A673 (cell line): ENCODE measurements around the gene AGTPBP1. TPM values are rescaled to one million over a fixed set of nuclear protein-coding genes. Genes with fewer than 3 reads are reported as not detected.

Source experiments
- BruUV-seq: library from RNA; stranded (reverse); fragments of 400-500 nt; replicated peaks from 2 replicates; lab custom pipeline; 2021; lab: Mats Ljungman, UMichigan
- CTCF ChIA-PET: fragments of 300-600 bp; sonication (Branson Sonifier 250); formaldehyde crosslinking; loops from one replicate; lab custom pipeline; 2022; ENCODE audit warnings: antibody characterized with exemption; lab: Charles Lee
- POLR2A ChIA-PET: fragments of 300-600 bp; sonication (Branson Sonifier 250); formaldehyde crosslinking; loops from one replicate; lab custom pipeline; 2022; ENCODE audit warnings: antibody characterized with exemption; ENCODE audit not compliant: low non-redundant PET; lab: Charles Lee
- DNase-seq: peaks from one replicate; pipeline ENCODE4 v3.0.0-alpha.2; 2015; ENCODE audit warnings: low spot score
- H3K27ac ChIP-seq: fragments of 200-600 bp; sonication (generic); 2 replicates; pipeline ENCODE4 v1.5.1; 2016; ENCODE audit warnings: mixed run types, low read depth, mild to moderate bottlenecking, mixed read lengths, antibody characterized with exemption, low read length; ENCODE audit not compliant: poor library complexity, severe bottlenecking
- H3K27me3 ChIP-seq: fragments of 200-600 bp; sonication (generic); replicated peaks from 2 replicates; pipeline ENCODE4 v1.6.1; 2017; ENCODE audit warnings: mixed run types, low read depth, mild to moderate bottlenecking, mixed read lengths, antibody characterized with exemption, low read length; ENCODE audit not compliant: insufficient read depth, poor library complexity
- H3K36me3 ChIP-seq: fragments of 200-600 bp; sonication (generic); 2 replicates; pipeline ENCODE4 v1.6.1; 2016; ENCODE audit warnings: mixed run types, mild to moderate bottlenecking, mixed read lengths, antibody characterized with exemption, low read length; ENCODE audit not compliant: insufficient read depth, poor library complexity, severe bottlenecking
- H3K4me1 ChIP-seq: fragments of 200-600 bp; sonication (generic); 2 replicates; pipeline ENCODE4 v1.6.1; 2017; ENCODE audit warnings: mixed run types, mild to moderate bottlenecking, mixed read lengths, antibody characterized with exemption, low read length; ENCODE audit not compliant: insufficient read depth, poor library complexity, severe bottlenecking
- H3K4me3 ChIP-seq: fragments of 200-600 bp; sonication (generic); 2 replicates; pipeline ENCODE4 v1.5.1; 2016; ENCODE audit warnings: low read depth, mixed run types, mild to moderate bottlenecking, mixed read lengths, low read length; ENCODE audit not compliant: poor library complexity, severe bottlenecking
- H3K9me3 ChIP-seq: fragments of 200-600 bp; sonication (generic); 2 replicates; pipeline ENCODE4 v1.6.1; 2016; ENCODE audit warnings: mixed run types, low read depth, mild to moderate bottlenecking, mixed read lengths, antibody characterized with exemption, low read length; ENCODE audit not compliant: poor library complexity, severe bottlenecking
- CTCF ChIP-seq: fragments of 300-800, 200-600 bp; sonication (generic); conservative IDR thresholded peaks from 2 replicates; pipeline ENCODE4 v1.5.1; 2017; ENCODE audit warnings: low read depth, mild to moderate bottlenecking, antibody characterized with exemption, low read length, moderate library complexity, mixed read lengths
- EZH2 ChIP-seq: fragments of 200-600 bp; sonication (generic); IDR thresholded peaks from 2 replicates; pipeline ENCODE4 v1.6.1; 2017; ENCODE audit warnings: borderline replicate concordance, low read depth, mild to moderate bottlenecking, mixed read lengths, antibody characterized with exemption, low read length; ENCODE audit not compliant: poor library complexity, severe bottlenecking
- intact Hi-C: fragments of 100-400 bp; cut with micrococcal nuclease; formaldehyde crosslinking; loops from one replicate; pipeline ENCODE4 v1.10.0; 2022; ENCODE audit not compliant: unreplicated experiment
- total RNA-seq: library from RNA; stranded (reverse); gene quantifications from 2 replicates; pipeline ENCODE4 v1.2.3, GENCODE V29; 2021

The AGTPBP1 gene
- total RNA-seq, 1 experiment from 2014 or later: 24.7 TPM

- H3K27ac ChIP-seq: no peak overlapping the region
- POLR2A ChIA-PET: no interaction called here
- H3K9me3 ChIP-seq: no peaks in the 10 kb centered on the region
These were observed 227.5 kb downstream of the AGTPBP1 start for GRCh38 chr9:85514256-85514655.

GRCh38 chr9:85511746-85512145 is 230.0 kb downstream of the AGTPBP1 start:
- Histone ChIP-seq H3K4me1 (no peaks in the 10 kb centered on the region), H3K36me3 (no peaks in the 10 kb centered on the region), H3K27me3 (peaks cover 7% of the 10 kb centered on the region), H3K9me3 (no peaks in the 10 kb centered on the region), H3K4me3 (no peak overlapping the region), H3K27ac (no peak overlapping the region)
- BruUV-seq: no TSS peak
- ChIA-PET CTCF (interaction anchor here (0.5 kb wide), 1 partner anchor 98 kb away, joined by 7 read pairs; no protein-coding TSS in a partner anchor), POLR2A (no interaction called here)
- DNase-seq: no peak
- intact Hi-C loops: no loop called here
- TF ChIP-seq EZH2 (no peak), CTCF (no peak)

More at GRCh38 chr9:85514256-85514655, 227.5 kb downstream of the AGTPBP1 start:
- Histone ChIP-seq H3K27me3 (peaks cover 3% of the 10 kb centered on the region), H3K4me3 (no peak overlapping the region), H3K4me1 (no peaks in the 10 kb centered on the region), H3K36me3 (no peaks in the 10 kb centered on the region)
- no peak for DNase-seq
- no peak for TF ChIP-seq EZH2
- TF ChIP-seq CTCF: no peak
- intact Hi-C loops: no loop called here
- CTCF ChIA-PET: no interaction called here
- BruUV-seq: no TSS peak

- BruUV-seq: no TSS peak
- intact Hi-C loops: no loop called here
- TF ChIP-seq CTCF (no peak), EZH2 (no peak)
- POLR2A ChIA-PET: interaction anchor here (0.6 kb wide), 1 partner anchor 1531 kb away, joined by 11 read pairs; no protein-coding TSS in a partner anchor
- no peaks in the 10 kb centered on the region for H3K36me3 ChIP-seq
- DNase-seq: no peak
- H3K27ac ChIP-seq: no peak overlapping the region
- H3K4me3 ChIP-seq: no peak overlapping the region
- CTCF ChIA-PET: no interaction called here
- H3K27me3 ChIP-seq: peaks cover 4% of the 10 kb centered on the region
- no peaks in the 10 kb centered on the region for H3K4me1 ChIP-seq
- H3K9me3 ChIP-seq: no peaks in the 10 kb centered on the region
These were observed 230.8 kb downstream of the AGTPBP1 start for GRCh38 chr9:85510830-85511504.
